Trophoblast cell (in vitro differentiated cells and primary cell): ENCODE results near the gene CIB1.

Experiments used
- DNase-seq, 2 donors: peaks; one replicate each; pipeline ENCODE4 v3.0.0-alpha.2; 2016
- H2AFZ ChIP-seq: 2 replicates; pipeline ENCODE4 v1.6.1; 2013; ENCODE audit warnings: low read length, moderate library complexity, mild to moderate bottlenecking; ENCODE audit not compliant: insufficient read depth, poor library complexity
- H2AK5ac ChIP-seq: 2 replicates; pipeline ENCODE4 v1.6.1; 2013; ENCODE audit warnings: mild to moderate bottlenecking, low read length
- H2BK120ac ChIP-seq: 2 replicates; pipeline ENCODE4 v1.6.1; 2013; ENCODE audit warnings: low read length, mild to moderate bottlenecking, moderate library complexity; ENCODE audit not compliant: insufficient read depth, poor library complexity
- H2BK12ac ChIP-seq: 2 replicates; pipeline ENCODE4 v1.6.1; 2013; ENCODE audit warnings: mild to moderate bottlenecking, low read length, moderate library complexity
- H2BK5ac ChIP-seq: 2 replicates; pipeline ENCODE4 v1.6.1; 2013; ENCODE audit warnings: low read length, low read depth, moderate library complexity, mild to moderate bottlenecking; ENCODE audit not compliant: poor library complexity
- H3K14ac ChIP-seq: 2 replicates; pipeline ENCODE4 v1.6.1; 2013; ENCODE audit warnings: mild to moderate bottlenecking, low read length
- H3K18ac ChIP-seq: 2 replicates; pipeline ENCODE4 v1.6.1; 2013; ENCODE audit warnings: mild to moderate bottlenecking, low read length
- H3K23ac ChIP-seq: 2 replicates; pipeline ENCODE4 v1.6.1; 2013; ENCODE audit warnings: low read length
- H3K27ac ChIP-seq: 2 replicates; pipeline ENCODE4 v1.5.1; 2013; ENCODE audit warnings: low read depth, mild to moderate bottlenecking, inconsistent platforms, low read length, moderate library complexity
- H3K27me3 ChIP-seq: 2 replicates; pipeline ENCODE4 v1.6.1; 2013; ENCODE audit warnings: inconsistent platforms, mild to moderate bottlenecking, low read length, moderate library complexity; ENCODE audit not compliant: insufficient read depth
- H3K36me3 ChIP-seq, 2 experiments: 1 replicate in 1 of 2; 2 replicates in 1 of 2; pipeline ENCODE4 v1.6.1; 2013; ENCODE audit warnings: low read length in 2 of 2, mild to moderate bottlenecking in 2 of 2, moderate library complexity in 1 of 2; ENCODE audit not compliant: insufficient read depth in 2 of 2, control insufficient read depth in 1 of 2
- H3K4ac ChIP-seq: 2 replicates; pipeline ENCODE4 v1.6.1; 2013; ENCODE audit warnings: low read depth, mild to moderate bottlenecking, low read length, moderate library complexity
- H3K4me1 ChIP-seq, 2 experiments: 1 replicate in 1 of 2; 2 replicates in 1 of 2; pipeline ENCODE4 v1.6.1; 2013; ENCODE audit warnings: low read length in 2 of 2, mild to moderate bottlenecking in 2 of 2, moderate library complexity in 1 of 2; ENCODE audit not compliant: insufficient read depth in 2 of 2, control insufficient read depth in 1 of 2
- H3K4me2 ChIP-seq: 2 replicates; pipeline ENCODE4 v1.6.1; 2013; ENCODE audit warnings: inconsistent platforms, mild to moderate bottlenecking, low read length, moderate library complexity
- H3K4me3 ChIP-seq: 2 replicates; pipeline ENCODE4 v1.5.1; 2013; ENCODE audit warnings: mild to moderate bottlenecking, low read depth, low read length, inconsistent platforms
- H3K79me1 ChIP-seq: one replicate; pipeline ENCODE4 v1.6.1; 2013; ENCODE audit warnings: low read length
- H3K79me2 ChIP-seq: 2 replicates; pipeline ENCODE4 v1.6.1; 2013; ENCODE audit warnings: low read length, mild to moderate bottlenecking; ENCODE audit not compliant: control insufficient read depth, insufficient read depth, poor library complexity
- H3K9ac ChIP-seq: 2 replicates; pipeline ENCODE4 v1.6.1; 2013; ENCODE audit warnings: mild to moderate bottlenecking, low read length
- H3K9me3 ChIP-seq: 2 replicates; pipeline ENCODE4 v1.6.1; 2013; ENCODE audit warnings: low read depth, mild to moderate bottlenecking, control low read depth, inconsistent platforms, low read length; ENCODE audit not compliant: insufficient read depth
- H4K12ac ChIP-seq: 2 replicates; pipeline ENCODE4 v1.6.1; 2013; ENCODE audit warnings: low read depth, mild to moderate bottlenecking, low read length, moderate library complexity
- H4K8ac ChIP-seq: 2 replicates; pipeline ENCODE4 v1.6.1; 2013; ENCODE audit warnings: low read depth, mild to moderate bottlenecking, low read length, moderate library complexity
- H4K91ac ChIP-seq: one replicate; pipeline ENCODE4 v1.6.1; 2013; ENCODE audit warnings: low read depth, mild to moderate bottlenecking, low read length, moderate library complexity
- WGBS: extraction: QIAGEN DNeasy Blood & Tissue Kit; methylation state at CpG from one replicate; pipeline ENCODE4 v1.1.7; 2013; ENCODE audit warnings: missing lambda C conversion rate; ENCODE audit not compliant: insufficient read length, insufficient coverage; ENCODE audit errors: extremely low coverage; 5-methylcytosine and 5-hydroxymethylcytosine counted together

CIB1 gene

GRCh38 chr15:90240856-90241255 lies 7.1 kb upstream of the CIB1 start:
- no peaks in the 10 kb centered on the region for H3K79me1 ChIP-seq
- H4K12ac ChIP-seq: no peak overlapping the region
- H3K23ac ChIP-seq: no peak overlapping the region
- no peak overlapping the region for H2BK120ac ChIP-seq
- H3K9ac ChIP-seq: no peak overlapping the region
- H3K4me3 ChIP-seq: no peak overlapping the region
- DNase-seq: no peak
- H3K4me2 ChIP-seq: no peak overlapping the region
- no peak overlapping the region for H4K91ac ChIP-seq
- H2BK5ac ChIP-seq: no peak overlapping the region
- H3K4me1 ChIP-seq: no peaks in the 10 kb centered on the region
- no peaks in the 10 kb centered on the region for H3K27me3 ChIP-seq
- H3K36me3 ChIP-seq: peaks cover 2 to 3% of the 10 kb centered on the region in 2 experiments
- H3K9me3 ChIP-seq: no peaks in the 10 kb centered on the region
- H2AFZ ChIP-seq: no peak overlapping the region
- no peak overlapping the region for H3K27ac ChIP-seq
- WGBS: no CpG with 5 or more reads among the region's 8 CpGs
- H3K4ac ChIP-seq: no peak overlapping the region
- H2BK12ac ChIP-seq: no peak overlapping the region
- no peak overlapping the region for H3K18ac ChIP-seq
- H3K79me2 ChIP-seq: no peaks in the 10 kb centered on the region
- H3K14ac ChIP-seq: no peak overlapping the region
- H2AK5ac ChIP-seq: no peak overlapping the region
- no peak overlapping the region for H4K8ac ChIP-seq

DNA sequence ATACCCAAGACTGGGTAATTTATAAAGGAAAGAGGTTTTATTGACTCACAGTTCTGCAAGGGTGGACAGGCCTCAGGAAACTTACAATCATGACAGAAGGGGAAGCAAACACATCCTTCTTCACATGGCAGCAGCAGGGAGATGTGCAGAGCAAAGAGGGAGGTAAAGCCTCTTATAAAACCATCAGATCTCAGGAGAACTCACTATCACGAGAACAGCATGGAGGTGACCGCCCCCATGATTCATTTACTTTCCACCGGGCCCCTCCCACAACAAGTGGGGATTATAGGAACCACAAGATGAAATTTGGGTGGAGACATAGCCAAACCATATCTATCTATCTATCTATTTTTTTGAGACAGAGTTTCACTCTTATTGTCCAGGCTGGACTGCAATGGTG lies 5.6 kb upstream of the CIB1 start:
- Histone ChIP-seq H3K27me3 (no peaks in the 10 kb centered on the region), H3K9me3 (no peaks in the 10 kb centered on the region), H3K14ac (no peak overlapping the region), H3K4me3 (no peak overlapping the region), H3K4me2 (no peak overlapping the region), H4K8ac (no peak overlapping the region), H4K91ac (no peak overlapping the region), H4K12ac (no peak overlapping the region), H2BK5ac (no peak overlapping the region), H3K9ac (no peak overlapping the region), H3K4me1 (peaks cover 0 to 2% of the 10 kb centered on the region in 2 experiments), H2AK5ac (no peak overlapping the region), H3K4ac (no peak overlapping the region), H3K79me2 (no peaks in the 10 kb centered on the region), H3K36me3 (peaks cover 2 to 3% of the 10 kb centered on the region in 2 experiments), H3K27ac (no peak overlapping the region), H2AFZ (no peak overlapping the region), H3K23ac (no peak overlapping the region), H2BK12ac (no peak overlapping the region), H2BK120ac (no peak overlapping the region), H3K18ac (no peak overlapping the region), H3K79me1 (no peaks in the 10 kb centered on the region)
- no CpG with 5 or more reads among the region's 3 CpGs for WGBS
- DNase-seq: no peak

DNA sequence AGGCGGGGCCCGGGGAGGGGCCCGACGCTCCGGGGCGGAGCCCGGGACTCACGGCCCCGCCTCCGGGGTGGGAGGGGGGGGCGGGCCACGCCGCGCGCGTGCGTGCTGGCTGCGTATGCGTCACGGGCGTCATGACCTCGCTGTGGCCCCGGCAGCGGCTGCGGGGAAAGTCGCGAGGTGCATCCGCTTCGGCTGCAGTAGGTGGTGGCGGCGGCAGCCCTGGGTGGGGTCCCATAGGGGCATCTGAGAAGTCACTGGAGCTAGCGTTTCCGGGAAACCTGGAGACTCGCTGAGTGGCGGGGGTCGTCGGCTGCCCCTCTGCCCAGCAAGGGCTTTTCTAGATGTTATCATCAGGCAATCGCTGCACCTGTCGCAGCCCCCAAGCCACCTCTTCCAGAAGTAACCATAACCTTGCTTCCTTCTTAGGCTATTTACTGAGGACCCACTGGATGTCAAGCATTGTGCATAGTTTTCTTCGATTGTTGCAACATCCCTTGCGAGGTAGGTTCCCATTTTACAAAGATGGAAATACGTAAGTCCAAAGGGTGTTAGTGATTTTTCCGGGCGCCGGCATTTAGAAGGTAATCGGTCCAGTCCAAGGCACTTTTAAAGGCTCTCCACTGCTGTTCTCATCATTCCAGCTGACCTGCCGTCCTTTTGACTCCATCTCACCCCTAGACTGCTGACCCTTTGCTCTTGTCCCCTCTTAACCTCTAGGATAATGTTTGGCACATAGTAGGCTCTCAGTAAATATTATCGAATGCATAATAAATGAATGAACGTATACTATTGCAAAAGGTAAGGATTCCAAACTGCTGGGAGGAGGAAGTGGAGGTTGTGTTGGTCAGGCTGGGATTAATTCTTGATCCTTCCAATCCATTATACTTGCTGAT lies 601 bp upstream of the CIB1 start, which contains the start of gene GDPGP1:
Gene GDPGP1 (plus strand): TSS at position 114 of the 893 bp plus-strand sequence. CDS start 6,700 bp downstream, outside the sequence.
- WGBS: no CpG with 5 or more reads among the region's 49 CpGs
- H3K4ac ChIP-seq: peak within 1 kb of the TSS; percentile 1
- H3K4me1 ChIP-seq: peaks cover 2 to 3% of the 10 kb centered on the region in 2 experiments

GRCh38 chr15:90232941-90233386 lies 777 bp downstream of the CIB1 start:
- Histone ChIP-seq H2BK5ac (no peak overlapping the region), H4K8ac (peak overlapping the region; percentile 40), H4K91ac (no peak overlapping the region), H2AK5ac (no peak overlapping the region), H4K12ac (no peak overlapping the region), H3K4me2 (peak overlapping the region; percentile 92), H3K4me3 (peak overlapping the region; percentile 85), H3K79me2 (no peaks in the 10 kb centered on the region), H3K9ac (peak overlapping the region; percentile 24), H3K23ac (no peak overlapping the region), H3K4ac (no peak overlapping the region), H3K14ac (no peak overlapping the region), H3K79me1 (peaks cover 5% of the 10 kb centered on the region), H3K27me3 (no peaks in the 10 kb centered on the region), H2BK120ac (no peak overlapping the region), H2AFZ (peak overlapping the region; percentile 65), H3K36me3 (peaks cover 28 to 29% of the 10 kb centered on the region in 2 experiments), H3K4me1 (peaks cover 2 to 3% of the 10 kb centered on the region in 2 experiments), H2BK12ac (no peak overlapping the region), H3K9me3 (no peaks in the 10 kb centered on the region), H3K18ac (no peak overlapping the region), H3K27ac (no peak overlapping the region)
- no peak for DNase-seq
- WGBS: no CpG with 5 or more reads among the region's 9 CpGs

More for the DNA sequence above, 601 bp upstream of the CIB1 start, which contains the start of gene GDPGP1:
- peak within 1 kb of the TSS; percentile 65 for H2AFZ ChIP-seq
- peaks cover 17 to 18% of the 10 kb centered on the region in 2 experiments for H3K36me3 ChIP-seq
- DNase-seq: peak in 1 of 2 donors; percentile 98
- H2BK12ac ChIP-seq: no peak within 1 kb of the TSS
- H3K23ac ChIP-seq: no peak within 1 kb of the TSS
- peak within 1 kb of the TSS; percentile 88 for H4K8ac ChIP-seq
- peak within 1 kb of the TSS; percentile 20 for H4K91ac ChIP-seq
- no peaks in the 10 kb centered on the region for H3K79me2 ChIP-seq
- H3K9me3 ChIP-seq: no peaks in the 10 kb centered on the region
- peak within 1 kb of the TSS; percentile 92 for H3K4me2 ChIP-seq
- peak within 1 kb of the TSS; percentile 22 for H3K14ac ChIP-seq
- peak within 1 kb of the TSS; percentile 70 for H3K18ac ChIP-seq
- H2AK5ac ChIP-seq: no peak within 1 kb of the TSS
- no peaks in the 10 kb centered on the region for H3K27me3 ChIP-seq
- H3K27ac ChIP-seq: peak within 1 kb of the TSS; percentile 7
- H2BK120ac ChIP-seq: no peak within 1 kb of the TSS
- H4K12ac ChIP-seq: peak within 1 kb of the TSS; percentile 55
- H3K4me3 ChIP-seq: peak within 1 kb of the TSS; percentile 85
- H2BK5ac ChIP-seq: peak within 1 kb of the TSS; percentile 33
- peaks cover 5% of the 10 kb centered on the region for H3K79me1 ChIP-seq
- H3K9ac ChIP-seq: peak within 1 kb of the TSS; percentile 45
